CMK (cell line): Measurements from ENCODE around the gene TOMM5.

Experiments
- DNase-seq: peaks from one replicate; pipeline ENCODE4 v3.0.0-alpha.2; 2010; ENCODE audit warnings: low read depth

The TOMM5 gene

GRCh38 chr9:37592108-37592951 is at the start of gene TOMM5:
Gene TOMM5 (minus strand): TSS chr9:37592597. CDS start chr9:37592532, 65 bp downstream.
- peak; percentile 91 for DNase-seq

GRCh38 chr9:37641331-37641730 is 48.9 kb upstream of the TOMM5 start:
- DNase-seq, result no peak

- DNase-seq, result no peak
These were observed 47.8 kb upstream of the TOMM5 start for GRCh38 chr9:37640246-37640645.

GRCh38 chr9:37639841-37640240 is 47.4 kb upstream of the TOMM5 start:
- no peak for DNase-seq

- DNase-seq, result no peak
These were observed 46.8 kb upstream of the TOMM5 start for GRCh38 chr9:37639109-37639762.

DNA sequence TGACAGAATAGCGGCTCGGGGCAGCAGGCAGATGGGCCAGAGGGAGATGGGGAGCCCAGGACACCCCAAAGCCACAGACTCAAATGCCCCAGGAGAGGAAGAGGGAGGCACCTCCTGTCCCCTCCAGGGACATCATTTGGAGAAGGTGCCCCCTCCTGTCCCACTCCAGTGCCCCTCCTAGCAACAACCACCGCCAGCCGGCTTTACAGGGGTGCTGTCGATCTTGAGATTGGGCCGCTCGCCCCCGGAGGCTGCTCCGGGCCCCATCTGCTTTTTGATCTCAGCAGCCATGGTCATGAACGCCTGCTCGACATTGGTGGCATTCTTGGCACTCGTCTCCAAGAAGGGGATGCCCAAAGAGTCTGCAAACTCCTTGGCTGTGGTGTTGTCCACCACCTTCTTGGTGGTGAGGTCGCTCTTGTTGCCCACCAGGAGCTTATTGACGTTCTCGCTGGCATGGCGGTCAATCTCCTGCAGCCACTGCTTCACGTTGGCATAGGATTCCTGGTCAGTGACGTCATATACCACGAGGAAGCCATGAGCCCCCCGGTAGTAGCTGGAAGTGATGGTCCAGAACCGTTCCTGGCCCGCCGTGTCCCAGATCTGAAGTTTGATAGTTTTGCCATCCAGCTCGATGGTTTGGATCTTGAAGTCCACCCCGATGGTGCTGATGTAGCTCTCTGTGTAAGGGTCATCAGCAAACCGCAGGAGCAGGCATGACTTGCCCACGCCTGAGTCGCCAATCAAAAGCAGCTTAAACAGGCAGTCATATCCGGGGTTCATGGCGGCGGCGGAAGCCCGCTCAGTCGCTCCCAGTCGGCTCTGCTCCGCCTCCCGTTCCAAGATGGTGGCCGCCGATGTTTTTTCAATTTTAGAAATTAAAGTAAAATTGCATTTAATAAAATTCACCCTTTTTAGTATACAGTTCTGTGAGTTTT is 44.4 kb upstream of the TOMM5 start:
- DNase-seq, result no peak

- no peak for DNase-seq
These were observed 43.4 kb upstream of the TOMM5 start for GRCh38 chr9:37635808-37636207.

DNA sequence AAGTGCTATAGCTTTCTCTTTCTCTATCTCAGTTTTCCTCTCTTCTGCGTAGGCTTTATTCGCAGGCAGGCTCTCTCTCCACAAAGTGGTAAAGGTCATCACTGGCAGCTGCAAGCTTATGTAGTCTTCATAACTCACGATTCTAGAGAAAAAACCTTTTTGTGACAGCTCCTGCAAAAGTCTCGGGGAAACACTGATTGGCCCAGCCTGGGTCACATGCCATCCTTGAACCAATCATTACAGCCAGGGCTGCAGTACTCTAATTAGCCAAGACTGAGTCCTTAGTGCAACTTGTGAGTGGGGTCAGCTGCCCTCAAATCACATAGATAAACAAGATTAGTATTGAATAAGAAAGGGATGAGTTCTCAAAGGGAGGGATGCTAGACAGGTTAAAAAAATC is 40.1 kb upstream of the TOMM5 start:
- no peak for DNase-seq

DNA sequence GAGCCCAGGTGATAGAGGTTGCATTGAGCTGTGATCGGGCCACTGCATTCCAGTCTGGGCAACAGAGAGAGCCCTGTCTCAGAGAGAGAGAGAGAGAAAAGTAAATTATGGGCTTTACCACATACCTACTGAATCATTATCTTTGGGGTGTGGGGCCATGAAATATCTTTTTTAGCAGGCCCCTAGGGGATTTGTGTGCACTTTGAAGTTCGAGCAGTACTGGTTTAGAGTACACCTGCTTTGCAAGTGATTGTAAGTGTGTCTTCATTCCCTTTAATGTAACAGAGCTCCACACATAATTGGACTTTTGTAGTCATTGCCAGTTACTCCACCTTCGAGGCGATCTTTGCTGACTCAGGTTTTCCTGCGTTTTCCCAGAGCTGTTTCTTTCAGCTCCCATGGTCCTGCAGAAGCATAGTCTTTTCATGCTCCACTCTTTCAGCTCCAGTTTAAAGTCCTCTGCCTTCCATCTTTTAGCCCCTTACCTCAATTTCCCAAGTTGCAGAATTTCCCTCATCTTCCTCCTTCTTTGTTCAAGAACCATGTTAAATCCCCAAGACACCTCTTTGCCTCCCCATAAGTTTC is 34.4 kb upstream of the TOMM5 start:
- no peak for DNase-seq

DNA sequence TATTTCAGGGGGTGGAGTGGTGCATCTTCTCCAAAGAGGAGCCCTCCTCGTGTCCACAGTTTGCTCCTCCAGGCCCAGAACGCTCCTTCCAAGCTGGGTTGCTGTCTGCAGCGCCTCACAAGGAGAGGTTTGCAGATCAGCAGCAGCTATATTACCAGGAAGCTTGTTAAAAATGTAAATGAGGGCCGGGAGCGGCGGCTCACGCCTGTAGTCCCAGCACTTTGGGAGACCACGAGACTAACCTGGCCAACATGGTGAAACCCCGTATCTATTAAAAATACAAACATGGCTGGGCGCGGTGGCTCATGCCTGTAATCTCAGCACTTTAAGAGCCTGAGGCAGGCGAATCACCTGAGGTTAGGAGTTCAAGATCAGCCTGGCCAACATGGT is 33.4 kb upstream of the TOMM5 start:
- DNase-seq, result no peak

DNA sequence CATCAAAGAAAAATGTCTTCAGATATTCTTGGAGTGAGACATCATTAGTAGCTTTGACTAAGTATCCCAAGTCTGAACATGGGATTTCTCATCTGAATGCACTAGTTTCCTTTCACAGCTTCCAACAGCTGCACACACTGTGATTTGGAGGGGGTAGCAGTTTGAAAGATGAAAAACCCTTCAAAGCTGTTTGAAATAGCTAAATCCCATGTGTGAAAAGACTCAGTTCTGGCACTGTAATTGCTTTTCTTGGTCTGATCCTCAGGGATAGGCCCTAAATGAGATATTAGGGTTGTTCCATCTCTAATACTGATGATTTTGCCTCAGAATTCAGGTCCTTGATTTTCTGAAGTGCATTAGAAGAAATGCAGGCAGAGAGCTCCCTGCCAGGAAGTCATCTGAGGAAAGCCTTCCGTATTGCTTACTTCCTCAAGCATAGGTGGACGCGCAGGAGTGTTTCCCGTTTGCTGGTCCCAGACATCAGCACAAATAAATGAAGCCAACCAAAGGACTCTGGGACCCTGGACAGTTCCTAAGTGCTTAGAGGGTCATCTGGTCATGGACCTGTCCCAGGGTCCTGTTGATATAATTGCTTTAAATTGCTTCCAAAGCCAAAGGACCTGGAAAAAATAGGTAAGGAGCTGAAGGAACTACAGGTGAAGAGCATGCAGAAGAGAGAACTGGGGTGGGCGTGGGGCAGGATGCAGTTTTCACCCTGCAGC is 32.8 kb upstream of the TOMM5 start:
- no peak for DNase-seq

DNA sequence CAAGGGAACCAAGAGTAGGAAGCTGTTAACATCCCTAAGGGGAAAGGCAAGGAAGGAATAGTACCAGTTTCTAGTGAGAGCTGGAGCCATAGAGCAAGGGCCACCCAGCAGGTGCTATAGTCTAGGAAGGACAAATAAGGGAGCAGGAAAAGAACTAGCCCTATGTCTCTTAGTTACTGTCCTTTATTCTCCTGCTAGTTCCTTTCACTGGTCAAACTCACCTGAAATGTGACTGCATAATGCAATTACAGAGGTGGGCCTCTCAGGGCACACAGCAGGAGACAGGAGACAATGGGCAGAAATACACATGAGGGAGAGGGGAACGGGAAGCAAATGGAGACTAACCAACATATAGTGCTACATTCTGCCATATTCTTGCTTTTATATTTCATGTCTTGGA is 31.7 kb upstream of the TOMM5 start:
- no peak for DNase-seq

DNA sequence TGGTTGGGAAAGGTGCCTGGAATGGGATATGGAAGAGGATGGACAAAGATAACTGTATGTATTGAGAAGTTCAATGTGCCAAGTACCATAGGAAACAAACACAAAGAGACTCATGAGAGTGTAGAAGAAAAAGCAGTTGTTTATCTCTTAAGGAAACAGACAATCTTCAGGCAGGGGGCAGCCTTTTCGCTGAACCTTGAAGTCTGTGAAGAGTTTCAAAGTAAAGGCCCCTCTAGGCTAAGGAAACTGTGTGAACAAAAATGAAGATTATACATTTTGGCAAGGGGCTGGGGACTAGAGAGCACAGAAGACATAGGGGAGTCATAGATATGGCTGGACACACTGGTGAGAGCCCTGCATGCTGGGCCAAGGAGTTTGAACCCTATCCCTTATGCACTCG is 30.9 kb upstream of the TOMM5 start:
- no peak for DNase-seq

GRCh38 chr9:37622462-37622861 is 30.1 kb upstream of the TOMM5 start:
- DNase-seq, result no peak

DNA sequence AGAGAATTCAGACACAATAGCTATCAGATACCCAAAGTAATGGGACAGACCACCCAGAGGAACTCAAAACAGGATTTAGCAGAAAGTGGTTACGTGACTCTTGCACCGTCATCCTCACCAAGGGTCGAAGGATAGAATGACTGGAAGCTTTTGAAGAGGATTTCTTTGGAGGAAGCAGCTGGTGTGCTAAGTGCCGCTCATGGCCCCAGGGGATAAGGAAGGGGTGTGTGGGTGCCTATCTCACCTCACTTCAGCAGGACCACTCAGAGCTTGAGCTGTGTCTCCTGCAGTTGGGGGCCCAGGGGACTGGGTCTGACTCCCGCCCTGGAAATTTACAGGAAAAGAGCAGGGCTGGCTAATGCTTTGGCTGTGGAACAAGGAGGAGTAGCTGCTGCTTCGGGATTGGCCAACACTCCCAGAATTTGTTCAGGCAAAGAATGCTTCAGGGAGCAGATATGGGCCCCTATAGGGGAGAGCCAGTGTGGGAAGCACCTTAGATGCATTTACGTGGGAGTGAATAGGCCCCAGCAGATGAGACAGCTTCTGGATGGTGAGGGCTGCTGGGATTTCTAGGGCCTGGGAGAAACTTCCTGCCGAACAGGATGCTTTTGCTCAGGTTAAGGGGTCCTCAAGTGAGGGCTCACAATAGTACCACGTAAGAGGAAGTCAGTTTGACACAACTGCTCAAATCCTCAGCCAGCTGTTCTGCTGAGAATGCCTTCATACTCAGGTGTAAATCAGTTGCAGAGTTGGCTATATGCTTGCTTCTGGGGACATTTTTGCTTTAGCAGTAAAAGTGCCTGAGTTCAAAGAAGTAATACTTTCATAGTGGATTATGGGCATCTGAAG is 29.1 kb upstream of the TOMM5 start:
- DNase-seq, result no peak

DNA sequence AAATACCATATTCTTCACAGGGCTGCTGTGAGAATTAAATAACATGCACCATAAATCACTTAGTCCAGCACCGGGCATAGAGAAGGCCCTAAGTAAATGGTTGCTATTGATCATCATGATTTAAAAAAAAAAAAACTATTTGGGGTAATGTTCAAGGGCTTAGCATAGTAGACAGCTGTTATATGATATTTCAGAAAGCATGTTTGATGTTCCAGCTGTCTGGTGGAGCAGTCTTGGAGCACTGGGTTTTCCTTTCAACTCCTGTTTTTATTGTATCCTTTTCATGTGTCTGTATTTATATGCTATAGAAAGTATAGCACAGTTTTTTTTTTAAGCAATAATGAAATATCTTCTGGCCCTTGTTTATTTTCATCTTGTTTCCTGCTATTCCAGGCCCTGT is 28.0 kb upstream of the TOMM5 start:
- DNase-seq, result no peak

DNA sequence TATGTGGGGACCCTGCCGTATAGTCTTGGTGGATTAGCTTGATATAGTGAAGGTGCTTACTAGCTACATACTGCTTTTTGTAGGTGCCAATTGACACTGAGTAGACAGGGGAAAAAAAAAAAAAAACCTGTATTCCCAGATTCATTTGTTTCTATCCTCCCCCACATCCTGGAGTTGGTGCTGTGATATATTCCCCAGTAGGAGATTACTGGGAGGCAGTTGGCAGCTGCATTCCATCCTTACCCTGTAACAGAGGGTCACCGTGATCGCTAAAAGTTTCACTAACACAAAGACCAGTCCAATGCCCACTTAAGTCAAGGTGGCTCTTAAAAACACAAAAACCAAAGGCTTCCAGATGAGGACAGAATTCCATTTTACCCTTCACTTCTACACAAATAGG is 27.4 kb upstream of the TOMM5 start:
- no peak for DNase-seq

DNA sequence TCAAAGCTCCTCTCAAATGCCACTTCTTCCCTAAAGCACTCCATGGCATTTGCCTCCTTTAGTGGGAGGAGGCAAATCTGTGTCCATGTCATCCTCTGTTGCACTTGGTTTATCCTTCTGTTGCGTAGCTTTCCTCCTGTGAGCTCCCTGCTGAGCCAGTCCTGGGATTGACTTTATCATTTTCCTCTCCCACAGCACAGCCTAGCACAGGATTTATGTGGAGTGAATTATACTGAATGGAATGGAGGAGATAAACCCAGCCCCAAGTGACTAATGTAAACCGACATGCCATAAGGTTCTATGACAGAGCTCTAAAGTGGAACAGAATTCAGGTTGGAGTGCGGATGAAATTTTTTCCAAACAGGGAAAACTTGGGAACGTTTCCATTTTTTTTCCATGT is 26.4 kb upstream of the TOMM5 start:
- no peak for DNase-seq

- DNase-seq, result no peak
These were observed 25.4 kb upstream of the TOMM5 start for GRCh38 chr9:37617832-37618231.

DNA sequence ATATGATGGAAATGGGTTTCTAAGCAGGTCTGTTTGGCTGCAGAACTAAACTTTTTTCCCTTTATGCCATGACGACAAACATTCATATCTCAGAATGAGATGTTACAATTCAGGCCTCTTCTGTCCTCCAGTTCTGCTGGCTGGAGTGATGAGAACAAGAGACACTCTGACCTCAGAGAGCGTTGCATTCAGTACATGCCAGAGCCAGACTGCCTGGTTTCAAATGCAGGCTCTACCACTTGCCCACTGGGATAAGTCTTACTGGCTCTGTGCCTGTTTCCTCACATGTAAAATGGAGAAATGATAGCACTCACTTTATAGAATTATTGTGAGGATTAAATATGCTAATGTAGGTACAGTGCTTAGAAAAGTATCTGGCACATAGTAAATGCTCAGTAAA is 24.8 kb upstream of the TOMM5 start:
- DNase-seq, result no peak

DNA sequence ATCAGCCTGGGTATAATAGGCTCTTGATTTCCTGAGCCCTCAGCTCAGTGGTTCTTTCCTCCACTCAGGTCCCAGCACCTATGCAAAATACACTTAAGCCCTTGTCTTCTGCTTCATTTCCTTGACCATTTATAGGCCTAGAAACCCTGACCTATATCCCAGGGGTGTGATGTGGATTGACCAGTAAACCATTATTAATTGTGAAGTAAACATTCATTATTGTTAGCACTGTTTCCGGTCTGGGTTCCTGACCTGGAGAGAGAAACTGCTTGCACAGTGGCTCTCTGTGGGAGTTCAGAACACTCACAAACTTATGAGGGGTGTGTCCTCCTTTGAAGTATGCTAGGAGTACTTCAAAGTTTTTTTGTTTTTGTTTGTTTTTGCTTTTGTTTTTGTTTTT is 19.6 kb upstream of the TOMM5 start:
- DNase-seq, result no peak
